Purkinje cell (primary cell): ENCODE data around the gene PPP4R2. TPM values are rescaled to one million over a fixed set of nuclear protein-coding genes. Genes with fewer than 3 reads are reported as not detected.

Experiments used
- polyA plus RNA-seq: library from polyadenylated mRNA; unstranded; fragments of >200 nt; fragmentation: Nextera tagmentation; gene quantifications from 2 replicates; pipeline ENCODE4 v1.2.1, GENCODE V29; 2014

PPP4R2 gene
- polyA plus RNA-seq, result 22.2 and 28.8 TPM in 2 replicates

DNA sequence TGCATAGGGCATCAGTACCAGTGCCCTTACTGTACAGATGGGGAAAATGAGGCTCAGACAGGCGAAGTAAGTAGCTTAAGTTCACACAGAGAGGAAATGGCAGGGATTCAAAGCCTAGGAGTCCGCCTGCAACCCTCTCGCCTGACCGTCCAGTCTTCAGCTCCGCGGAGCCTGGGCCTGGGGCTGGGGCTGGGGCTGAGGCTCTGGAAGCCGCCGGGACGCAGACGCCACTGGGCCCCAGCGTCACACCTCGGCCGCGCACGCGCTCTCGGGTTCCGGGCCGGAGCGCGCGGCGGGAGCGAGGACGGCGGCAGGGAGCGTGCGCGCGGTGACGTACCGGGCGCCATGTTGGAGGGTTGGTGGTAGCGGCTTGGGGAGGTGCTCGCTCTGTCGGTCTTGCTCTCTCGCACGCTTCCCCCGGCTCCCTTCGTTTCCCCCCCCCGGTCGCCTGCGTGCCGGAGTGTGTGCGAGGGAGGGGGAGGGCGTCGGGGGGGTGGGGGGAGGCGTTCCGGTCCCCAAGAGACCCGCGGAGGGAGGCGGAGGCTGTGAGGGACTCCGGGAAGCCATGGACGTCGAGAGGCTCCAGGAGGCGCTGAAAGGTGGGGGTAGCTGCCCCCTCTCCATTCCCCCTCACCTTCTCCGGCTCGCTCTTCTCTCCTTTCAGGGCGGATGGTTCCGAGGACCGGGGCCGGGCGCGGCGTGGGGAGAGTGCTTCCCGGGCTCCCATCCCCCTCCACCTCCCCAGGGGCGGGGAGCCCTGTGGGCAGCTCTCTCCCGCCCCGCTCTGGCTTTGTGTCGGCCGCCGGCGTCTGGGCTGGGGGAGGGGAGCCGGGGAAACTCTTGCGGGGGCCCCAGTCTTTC lies at the start of gene PPP4R2:
Gene PPP4R2 (plus strand): TSS at position 339 of the 861 bp plus-strand sequence. CDS start 227 bp downstream, at position 566.

DNA sequence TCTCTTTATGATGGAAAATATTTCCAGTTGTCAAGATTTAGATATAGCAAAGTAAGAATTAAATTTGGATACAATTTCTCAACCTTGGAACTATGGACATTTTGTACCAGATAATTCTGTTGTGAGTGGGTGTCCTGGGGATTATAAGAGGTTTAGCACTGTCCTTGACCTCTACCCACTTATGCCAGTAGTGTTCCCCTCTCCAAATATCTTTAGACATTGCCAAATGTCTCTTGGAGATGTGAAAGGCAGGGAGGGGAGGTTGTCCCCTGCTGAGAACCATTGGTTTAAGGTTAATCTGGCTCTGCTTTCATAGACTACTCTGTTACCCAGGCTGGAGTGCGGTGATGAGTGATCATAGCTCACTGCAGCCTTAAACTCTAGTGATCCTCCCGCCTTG lies 64.8 kb downstream of the PPP4R2 start, which contains the start of gene EBLN2:
Gene EBLN2 (plus strand): TSS at position 244 of the 400 bp plus-strand sequence. CDS start 423 bp downstream, outside the sequence.

Other genes starting within 250 kb of the PPP4R2 start
- gene SHQ1, start 148.4 kb upstream of the PPP4R2 start, polyA plus RNA-seq, result 6.6 and 20.3 TPM in 2 replicates
- 0.42 and 0.69 TPM in 2 replicates for gene GXYLT2, start 108.8 kb upstream of the PPP4R2 start, polyA plus RNA-seq
- 1.8 TPM in 1 of 2 replicates, not detected in the other for gene EBLN2, start 64.8 kb downstream of the PPP4R2 start, polyA plus RNA-seq